ENCODE data around the gene KCTD3.

DNA sequence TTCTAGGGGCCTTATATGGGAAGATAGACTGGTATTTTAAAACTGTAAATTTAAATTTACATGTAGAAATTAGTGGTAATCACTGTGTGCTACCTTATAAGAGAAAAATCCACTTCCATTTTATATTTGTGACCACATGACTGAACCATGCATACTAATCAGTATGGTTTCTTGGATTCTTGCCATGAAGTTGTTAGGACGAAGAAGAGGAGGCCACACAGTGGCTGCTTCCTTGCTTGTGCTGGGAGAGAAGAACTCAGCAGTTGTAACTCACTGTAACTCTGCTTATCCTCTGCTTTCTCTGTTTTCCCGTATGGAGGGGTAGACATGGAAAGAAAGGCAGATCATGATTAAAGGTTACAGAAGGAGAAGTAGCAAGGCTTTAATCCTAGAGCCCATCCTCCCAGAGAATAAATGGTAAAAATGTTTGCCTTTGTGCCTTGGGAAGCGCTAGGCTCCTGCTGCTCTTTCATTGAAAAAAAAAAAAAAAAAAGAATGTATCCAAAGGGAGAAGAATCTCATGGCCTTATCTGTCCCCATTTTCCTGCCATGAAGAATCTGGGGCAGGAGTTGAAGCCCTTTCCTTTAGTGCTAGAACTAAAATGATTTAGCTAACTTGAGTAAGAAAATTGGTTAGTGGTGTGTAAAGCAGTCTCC lies 32.4 kb downstream of the KCTD3 start:
- TF ChIP-seq MTA3 (IDR thresholded peaks at IDR 0.05; ENCODE audit: borderline replicate concordance, low read length) (no peak), POLR2A (IDR thresholded peaks at IDR 0.05; ENCODE audit: low read depth, low read length) (no peak), PAX8 (IDR thresholded peaks at IDR 0.05) (no peak), YY1 (IDR thresholded peaks at IDR 0.05; ENCODE audit: low read depth, low read length) (no peak), SMAD1 (IDR thresholded peaks at IDR 0.05; ENCODE audit: low read depth, partially characterized antibody) (no peak), TCF12 (IDR thresholded peaks at IDR 0.05; ENCODE audit: low read depth, low read length) (no peak), GABPA (IDR thresholded peaks at IDR 0.05; ENCODE audit: low read depth) (no peak)
- TF ChIP-seq, protein P1, sequence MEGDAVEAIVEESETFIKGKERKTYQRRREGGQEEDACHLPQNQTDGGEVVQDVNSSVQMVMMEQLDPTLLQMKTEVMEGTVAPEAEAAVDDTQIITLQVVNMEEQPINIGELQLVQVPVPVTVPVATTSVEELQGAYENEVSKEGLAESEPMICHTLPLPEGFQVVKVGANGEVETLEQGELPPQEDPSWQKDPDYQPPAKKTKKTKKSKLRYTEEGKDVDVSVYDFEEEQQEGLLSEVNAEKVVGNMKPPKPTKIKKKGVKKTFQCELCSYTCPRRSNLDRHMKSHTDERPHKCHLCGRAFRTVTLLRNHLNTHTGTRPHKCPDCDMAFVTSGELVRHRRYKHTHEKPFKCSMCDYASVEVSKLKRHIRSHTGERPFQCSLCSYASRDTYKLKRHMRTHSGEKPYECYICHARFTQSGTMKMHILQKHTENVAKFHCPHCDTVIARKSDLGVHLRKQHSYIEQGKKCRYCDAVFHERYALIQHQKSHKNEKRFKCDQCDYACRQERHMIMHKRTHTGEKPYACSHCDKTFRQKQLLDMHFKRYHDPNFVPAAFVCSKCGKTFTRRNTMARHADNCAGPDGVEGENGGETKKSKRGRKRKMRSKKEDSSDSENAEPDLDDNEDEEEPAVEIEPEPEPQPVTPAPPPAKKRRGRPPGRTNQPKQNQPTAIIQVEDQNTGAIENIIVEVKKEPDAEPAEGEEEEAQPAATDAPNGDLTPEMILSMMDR (IDR thresholded peaks at IDR 0.05 in 2 of 3, conservative IDR thresholded peaks at IDR 0.05 in 1 of 3; ENCODE audit: control insufficient read depth in 2 of 3, extremely low read depth in 1 of 3, insufficient read depth in 1 of 3, low read depth in 3 of 3, low read length in 3 of 3), result no peak
